GM13977 (cell line): ENCODE measurements around the gene PARS2.

Experiments used
- DNase-seq: peaks from one replicate; pipeline ENCODE4 v3.0.0; 2012; ENCODE audit warnings: low spot score
- in situ Hi-C: fragments of 300-500 bp; cut with MboI; formaldehyde crosslinking; loops from one replicate; pipeline ENCODE4 v1.12.0; 2022; ENCODE audit warnings: low sequenced_read_pairs, low pct_unique_long_range_greater_than_20kb, mixed read lengths, inconsistent platforms; ENCODE audit not compliant: unreplicated experiment
- TF ChIP-seq, protein P1 (sequence below): IDR thresholded peaks from 2 replicates; pipeline ENCODE4 v1.5.1; 2012; ENCODE audit warnings: mild to moderate bottlenecking, control low read depth; ENCODE audit not compliant: insufficient read depth; ENCODE audit errors: extremely low read depth, missing control alignments

Gene PARS2

GRCh38 chr1:54709547-54710292 is 54.6 kb downstream of the PARS2 start:
- in situ Hi-C loops = no loop called here
- TF ChIP-seq, protein P1, sequence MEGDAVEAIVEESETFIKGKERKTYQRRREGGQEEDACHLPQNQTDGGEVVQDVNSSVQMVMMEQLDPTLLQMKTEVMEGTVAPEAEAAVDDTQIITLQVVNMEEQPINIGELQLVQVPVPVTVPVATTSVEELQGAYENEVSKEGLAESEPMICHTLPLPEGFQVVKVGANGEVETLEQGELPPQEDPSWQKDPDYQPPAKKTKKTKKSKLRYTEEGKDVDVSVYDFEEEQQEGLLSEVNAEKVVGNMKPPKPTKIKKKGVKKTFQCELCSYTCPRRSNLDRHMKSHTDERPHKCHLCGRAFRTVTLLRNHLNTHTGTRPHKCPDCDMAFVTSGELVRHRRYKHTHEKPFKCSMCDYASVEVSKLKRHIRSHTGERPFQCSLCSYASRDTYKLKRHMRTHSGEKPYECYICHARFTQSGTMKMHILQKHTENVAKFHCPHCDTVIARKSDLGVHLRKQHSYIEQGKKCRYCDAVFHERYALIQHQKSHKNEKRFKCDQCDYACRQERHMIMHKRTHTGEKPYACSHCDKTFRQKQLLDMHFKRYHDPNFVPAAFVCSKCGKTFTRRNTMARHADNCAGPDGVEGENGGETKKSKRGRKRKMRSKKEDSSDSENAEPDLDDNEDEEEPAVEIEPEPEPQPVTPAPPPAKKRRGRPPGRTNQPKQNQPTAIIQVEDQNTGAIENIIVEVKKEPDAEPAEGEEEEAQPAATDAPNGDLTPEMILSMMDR = no peak
- no peak for DNase-seq

DNA sequence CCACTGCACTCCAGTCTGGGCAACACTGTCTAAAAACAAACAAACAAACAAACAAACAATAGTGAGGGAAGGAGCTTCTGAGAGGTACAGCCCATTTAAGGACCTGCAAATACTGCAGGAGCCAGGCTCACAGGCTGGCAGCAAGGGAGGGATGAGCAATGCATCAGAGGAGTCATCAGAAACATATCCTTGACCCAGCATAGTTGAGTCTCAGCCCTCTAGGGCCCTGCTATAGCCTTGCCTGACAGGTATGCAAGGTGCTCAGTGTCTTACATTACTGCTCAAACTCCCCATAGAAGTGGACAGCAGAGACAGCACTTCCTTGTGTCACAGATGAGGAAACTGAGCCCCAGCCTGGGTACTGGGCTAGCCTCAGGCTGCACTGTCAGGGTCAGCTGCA is 55.9 kb downstream of the PARS2 start:
- in situ Hi-C loops = no loop called here
- DNase-seq = no peak
- TF ChIP-seq, protein P1 = no peak
